ENCODE results near the gene ITGA8.
"Not testable (repeated sequence)": the region's sequence is repeated elsewhere in the genome, so short reads cannot be mapped to it uniquely, and the experiment has no call there.

The ITGA8 gene

GRCh38 chr10:15585303-15585715, 134.4 kb downstream of the ITGA8 start:
- H3K4me3 ChIP-seq (replicated peaks; ENCODE audit: low read depth, low read length): no peak overlapping the region
- TF ChIP-seq CTCF (IDR thresholded peaks at IDR 0.05; ENCODE audit: low read depth, low read length, missing control alignments): peak; percentile 89
- DNase-seq (ENCODE audit: extremely low read depth, low read depth): peak; percentile 24

GRCh38 chr10:15582972-15583371, 136.8 kb downstream of the ITGA8 start:
- H3K4me3 ChIP-seq (replicated peaks; ENCODE audit: low read depth, low read length); DNase-seq (ENCODE audit: extremely low read depth, low read depth): not testable (repeated sequence)

- no peak for DNase-seq (ENCODE audit: extremely low read depth, low read depth)
- H3K4me3 ChIP-seq (replicated peaks; ENCODE audit: low read depth, low read length): no peak overlapping the region
- no peak for TF ChIP-seq CTCF (IDR thresholded peaks at IDR 0.05; ENCODE audit: low read depth, low read length, missing control alignments)
Observed at GRCh38 chr10:15579605-15580004, 140.1 kb downstream of the ITGA8 start.

GRCh38 chr10:15572531-15573045, 147.1 kb downstream of the ITGA8 start:
- no peak overlapping the region for H3K4me3 ChIP-seq (replicated peaks; ENCODE audit: low read depth, low read length)
- TF ChIP-seq CTCF (IDR thresholded peaks at IDR 0.05; ENCODE audit: low read depth, low read length, missing control alignments): no peak
- DNase-seq (ENCODE audit: extremely low read depth, low read depth): no peak

- DNase-seq (ENCODE audit: extremely low read depth, low read depth): peak; percentile 32
- no peak for TF ChIP-seq CTCF (IDR thresholded peaks at IDR 0.05; ENCODE audit: low read depth, low read length, missing control alignments)
- no peak overlapping the region for H3K4me3 ChIP-seq (replicated peaks; ENCODE audit: low read depth, low read length)
Observed at GRCh38 chr10:15571575-15571974, 148.1 kb downstream of the ITGA8 start.

- no peak for TF ChIP-seq CTCF (IDR thresholded peaks at IDR 0.05; ENCODE audit: low read depth, low read length, missing control alignments)
- H3K4me3 ChIP-seq (replicated peaks; ENCODE audit: low read depth, low read length): no peak overlapping the region
- no peak for DNase-seq (ENCODE audit: extremely low read depth, low read depth)
Observed at GRCh38 chr10:15570738-15571339, 148.9 kb downstream of the ITGA8 start.

GRCh38 chr10:15567952-15568351, 151.8 kb downstream of the ITGA8 start:
- no peak for TF ChIP-seq CTCF (IDR thresholded peaks at IDR 0.05; ENCODE audit: low read depth, low read length, missing control alignments)
- H3K4me3 ChIP-seq (replicated peaks; ENCODE audit: low read depth, low read length): no peak overlapping the region
- no peak for DNase-seq (ENCODE audit: extremely low read depth, low read depth)
